KMS-11 (cell line): ENCODE data around the gene PDIA4.
"Not testable (repeated sequence)": the region's sequence is repeated elsewhere in the genome, so short reads cannot be mapped to it uniquely, and the experiment has no call there.

ENCODE experiments used
- H2AFZ ChIP-seq: fragments of 200-600 bp; sonication (generic); 2 replicates; pipeline ENCODE4 v1.6.1; 2016; ENCODE audit warnings: antibody characterized with exemption, mixed run types, low read depth
- H3K27ac ChIP-seq: fragments of 200-600 bp; sonication (generic); 2 replicates; pipeline ENCODE4 v1.6.1; 2016; ENCODE audit warnings: mild to moderate bottlenecking, mixed run types
- H3K27me3 ChIP-seq: fragments of 200-600 bp; sonication (generic); 2 replicates; pipeline ENCODE4 v1.6.1; 2017; ENCODE audit warnings: mild to moderate bottlenecking, low read depth, mixed run types, moderate library complexity; ENCODE audit not compliant: insufficient read depth
- H3K36me3 ChIP-seq: fragments of 200-600 bp; sonication (generic); 2 replicates; pipeline ENCODE4 v1.6.1; 2017; ENCODE audit warnings: mild to moderate bottlenecking, mixed run types; ENCODE audit not compliant: insufficient read depth
- H3K4me1 ChIP-seq: fragments of 200-600 bp; sonication (generic); 2 replicates; pipeline ENCODE4 v1.6.1; 2016; ENCODE audit warnings: mild to moderate bottlenecking, low read depth, mixed run types; ENCODE audit not compliant: poor library complexity, severe bottlenecking
- H3K4me2 ChIP-seq: fragments of 200-600 bp; sonication (generic); 2 replicates; pipeline ENCODE4 v1.7.0; 2016; ENCODE audit warnings: mild to moderate bottlenecking, mixed run types
- H3K4me3 ChIP-seq: fragments of 200-600 bp; sonication (generic); IDR thresholded peaks from 2 replicates; pipeline ENCODE4 v1.6.1; 2017; ENCODE audit warnings: low read depth, low read length, mixed read lengths; ENCODE audit not compliant: insufficient read depth
- H3K79me2 ChIP-seq: fragments of 200-600 bp; sonication (generic); 2 replicates; pipeline ENCODE4 v1.6.1; 2016; ENCODE audit warnings: low read depth, mixed run types; ENCODE audit not compliant: insufficient read depth
- H3K9ac ChIP-seq: fragments of 200-600 bp; sonication (generic); 2 replicates; pipeline ENCODE4 v1.6.1; 2016; ENCODE audit warnings: mild to moderate bottlenecking, mixed run types
- H4K20me1 ChIP-seq: fragments of 200-600 bp; sonication (generic); 2 replicates; pipeline ENCODE4 v1.6.1; 2016; ENCODE audit warnings: mild to moderate bottlenecking, mixed run types; ENCODE audit not compliant: insufficient read depth
- CTCF ChIP-seq: fragments of 200-600 bp; sonication (generic); conservative IDR thresholded peaks from 2 replicates; pipeline ENCODE4 v1.6.1; 2017; ENCODE audit warnings: low read depth, mild to moderate bottlenecking, antibody characterized with exemption, low read length, moderate library complexity, mixed read lengths

The PDIA4 gene

GRCh38 chr7:149013876-149014275 lies 14.4 kb downstream of the PDIA4 start:
- TF ChIP-seq CTCF: no peak
- Histone ChIP-seq H2AFZ (no peak overlapping the region), H3K9ac (no peak overlapping the region), H4K20me1 (peaks cover 10% of the 10 kb centered on the region; the same call in 1 of the 2 replicates), H3K27me3 (no peaks in the 10 kb centered on the region), H3K4me2 (no peak overlapping the region), H3K27ac (no peak overlapping the region), H3K36me3 (peaks cover 26% of the 10 kb centered on the region; the same call in 1 of the 2 replicates), H3K4me1 (peaks cover 9% of the 10 kb centered on the region), H3K4me3 (no peak overlapping the region), H3K79me2 (peaks cover under 1% of the 10 kb centered on the region; the same call in 1 of the 2 replicates)

GRCh38 chr7:149012730-149013129 lies 15.6 kb downstream of the PDIA4 start:
- peaks cover 30% of the 10 kb centered on the region; the same call in 1 of the 2 replicates for H3K36me3 ChIP-seq
- H4K20me1 ChIP-seq, H3K9ac ChIP-seq, H3K27ac ChIP-seq, H2AFZ ChIP-seq, H3K4me3 ChIP-seq, H3K27me3 ChIP-seq, H3K4me1 ChIP-seq, H3K79me2 ChIP-seq, H3K4me2 ChIP-seq: not testable (repeated sequence)

DNA sequence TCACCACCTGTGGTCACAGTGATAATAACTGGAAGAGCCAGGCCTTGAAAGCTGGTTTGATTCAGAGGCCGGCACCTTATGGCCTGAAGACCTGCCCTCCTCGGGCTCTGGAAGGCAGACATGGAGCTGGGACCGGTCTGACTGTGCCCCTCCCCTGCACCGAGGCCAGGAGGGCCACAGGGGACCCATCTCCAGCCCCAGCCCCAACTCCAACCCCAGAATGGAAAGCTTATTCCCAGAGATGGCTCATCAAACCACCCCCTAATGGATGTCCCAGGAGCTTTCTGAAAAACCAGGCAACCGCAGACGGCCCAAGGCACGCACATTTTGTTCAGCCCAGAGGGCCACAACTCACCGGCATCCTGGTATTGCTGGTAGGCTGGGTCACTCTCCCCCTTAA lies 16.8 kb downstream of the PDIA4 start:
- Histone ChIP-seq H3K79me2 (no peaks in the 10 kb centered on the region; the same call in 1 of the 2 replicates), H3K4me3 (no peak overlapping the region), H3K36me3 (peaks cover 34% of the 10 kb centered on the region; the same call in 1 of the 2 replicates), H3K27me3 (no peaks in the 10 kb centered on the region), H3K4me2 (no peak overlapping the region), H2AFZ (no peak overlapping the region), H4K20me1 (peaks cover 10% of the 10 kb centered on the region; the same call in 1 of the 2 replicates), H3K27ac (no peak overlapping the region), H3K4me1 (no peaks in the 10 kb centered on the region), H3K9ac (no peak overlapping the region)
- TF ChIP-seq CTCF: no peak

- Histone ChIP-seq H3K36me3 (peaks cover 33% of the 10 kb centered on the region; the same call in 1 of the 2 replicates), H3K79me2 (no peaks in the 10 kb centered on the region; the same call in 1 of the 2 replicates)
Observed at GRCh38 chr7:149010451-149010850, 17.9 kb downstream of the PDIA4 start.

More at GRCh38 chr7:149010451-149010850, 17.9 kb downstream of the PDIA4 start:
- Histone ChIP-seq H3K4me3 (no peak overlapping the region), H3K9ac (no peak overlapping the region), H2AFZ (no peak overlapping the region), H3K27ac (no peak overlapping the region), H3K27me3 (no peaks in the 10 kb centered on the region), H3K4me2 (no peak overlapping the region), H3K4me1 (no peaks in the 10 kb centered on the region), H4K20me1 (peaks cover 10% of the 10 kb centered on the region; the same call in 1 of the 2 replicates)
- no peak for TF ChIP-seq CTCF
